Colonic mucosa (tissue), 4 donors: Measurements from ENCODE around the gene BCAS3. TPM values are rescaled to one million over a fixed set of nuclear protein-coding genes. Genes with fewer than 3 reads are reported as not detected.

Experiments
- DNase-seq: peaks from one replicate; pipeline ENCODE4 v3.0.0-alpha.2; 2020
- H3K27ac ChIP-seq: fragments of 200-600 bp; one replicate; pipeline ENCODE4 v1.8.0; 2021
- H3K27me3 ChIP-seq: fragments of 200-600 bp; one replicate; pipeline ENCODE4 v1.8.0; 2021
- H3K36me3 ChIP-seq: fragments of 200-600 bp; one replicate; pipeline ENCODE4 v1.8.0; 2021
- H3K4me1 ChIP-seq: fragments of 200-600 bp; one replicate; pipeline ENCODE4 v1.8.0; 2021; ENCODE audit warnings: mild to moderate bottlenecking
- H3K4me3 ChIP-seq: fragments of 200-600 bp; one replicate; pipeline ENCODE4 v1.8.0; 2021
- H3K9ac ChIP-seq, 2 donors: one replicate each; pipeline ENCODE4 v1.7.0; 2013; ENCODE audit warnings: control low read depth in 2 of 2, low read depth in 2 of 2, low read length in 2 of 2
- H3K9me3 ChIP-seq: fragments of 200-600 bp; one replicate; pipeline ENCODE4 v1.8.0; 2021
- CTCF ChIP-seq: fragments of 200-600 bp; IDR thresholded peaks from one replicate; pipeline ENCODE4 v1.8.0; 2022; ENCODE audit warnings: antibody characterized with exemption, mild to moderate bottlenecking
- intact Hi-C: fragments of 100-400 bp; cut with DNase I; formaldehyde crosslinking; loops from one replicate; pipeline ENCODE4 v1.14.1; 2022
- total RNA-seq, 2 donors: library from RNA; stranded (reverse); fragmentation: NEBNext Ultra II Directional in 1 of 2; extraction: Animal tissue kit (Norgen Biotek cat#: 25700) in 1 of 2; gene quantifications; one replicate each; pipeline ENCODE4 v1.2.1, GENCODE V29; 2021
- donor health status: healthy.
- donor health status: DM: no; HTN: no; CAD: no.
- donor health status: DM: no; HTN: no; CAD: no.

Gene BCAS3
- total RNA-seq, 2 donors from 2014 or later: 11.0 to 17.8 TPM

GRCh38 chr17:61017317-61018006, 339.8 kb downstream of the BCAS3 start:
- no peak for TF ChIP-seq CTCF
- no peak for DNase-seq
- H3K27ac ChIP-seq: no peak overlapping the region
- H3K9ac ChIP-seq: no peak overlapping the region
- intact Hi-C loops: no loop called here
- no peaks in the 10 kb centered on the region for H3K36me3 ChIP-seq
- no peaks in the 10 kb centered on the region for H3K27me3 ChIP-seq
- no peak overlapping the region for H3K4me3 ChIP-seq
- no peaks in the 10 kb centered on the region for H3K4me1 ChIP-seq
- H3K9me3 ChIP-seq: no peaks in the 10 kb centered on the region

GRCh38 chr17:61018938-61019337, 341.3 kb downstream of the BCAS3 start:
- Histone ChIP-seq H3K27ac (no peak overlapping the region), H3K9ac (no peak overlapping the region), H3K36me3 (no peaks in the 10 kb centered on the region), H3K4me1 (no peaks in the 10 kb centered on the region), H3K9me3 (no peaks in the 10 kb centered on the region), H3K4me3 (no peak overlapping the region), H3K27me3 (no peaks in the 10 kb centered on the region)
- DNase-seq: no peak
- TF ChIP-seq CTCF: no peak
- intact Hi-C loops: no loop called here

- Histone ChIP-seq H3K27ac (no peak overlapping the region), H3K9me3 (no peaks in the 10 kb centered on the region), H3K4me3 (no peak overlapping the region), H3K4me1 (no peaks in the 10 kb centered on the region), H3K36me3 (no peaks in the 10 kb centered on the region), H3K27me3 (no peaks in the 10 kb centered on the region), H3K9ac (no peak overlapping the region)
- TF ChIP-seq CTCF: no peak
- no peak for DNase-seq
- intact Hi-C loops: no loop called here
Observed at GRCh38 chr17:61023996-61024395, 346.3 kb downstream of the BCAS3 start.

GRCh38 chr17:61026818-61027217, 349.2 kb downstream of the BCAS3 start:
- Histone ChIP-seq H3K36me3 (no peaks in the 10 kb centered on the region), H3K4me3 (no peak overlapping the region), H3K9ac (no peak overlapping the region), H3K4me1 (no peaks in the 10 kb centered on the region), H3K27me3 (no peaks in the 10 kb centered on the region), H3K27ac (no peak overlapping the region), H3K9me3 (no peaks in the 10 kb centered on the region)
- no peak for DNase-seq
- TF ChIP-seq CTCF: no peak
- intact Hi-C loops: no loop called here

GRCh38 chr17:61029181-61029580, 351.5 kb downstream of the BCAS3 start:
- no peaks in the 10 kb centered on the region for H3K4me1 ChIP-seq
- no peak overlapping the region for H3K4me3 ChIP-seq

More at GRCh38 chr17:61029181-61029580, 351.5 kb downstream of the BCAS3 start:
- no peak for DNase-seq
- Histone ChIP-seq H3K36me3 (no peaks in the 10 kb centered on the region), H3K9me3 (no peaks in the 10 kb centered on the region), H3K27ac (no peak overlapping the region), H3K27me3 (no peaks in the 10 kb centered on the region), H3K9ac (no peak overlapping the region)
- TF ChIP-seq CTCF: no peak
- intact Hi-C loops: no loop called here
